GM23338 (cell line): Measurements from ENCODE around the gene MACF1. TPM values are rescaled to one million over a fixed set of nuclear protein-coding genes. Genes with fewer than 3 reads are reported as not detected.

Experiments
- ATAC-seq: fragments of 200-7000 bp; cut with Tn5 transposase; 3 replicates; pipeline ENCODE4 v1.9.1; 2020
- DNase-seq: peaks from one replicate; pipeline ENCODE4 v3.0.0-alpha.2; 2015; ENCODE audit warnings: low spot score
- H2AFZ ChIP-seq: fragments of 200-600 bp; sonication (generic); 2 replicates; pipeline ENCODE4 v1.8.0; 2016; ENCODE audit warnings: antibody characterized with exemption, mild to moderate bottlenecking, moderate library complexity
- H3F3A ChIP-seq: fragments of 200-600 bp; sonication (generic); replicated peaks from 2 replicates; pipeline ENCODE4 v1.8.0; 2017; ENCODE audit warnings: antibody characterized with exemption, mixed run types, low read depth
- H3K27ac ChIP-seq: fragments of 200-600 bp; sonication (generic); 2 replicates; pipeline ENCODE4 v1.6.1; 2016; ENCODE audit warnings: low read depth
- H3K27me3 ChIP-seq: fragments of 200-600 bp; sonication (generic); 2 replicates; pipeline ENCODE4 v1.8.0; 2016; ENCODE audit warnings: mild to moderate bottlenecking, mixed run types, moderate library complexity; ENCODE audit not compliant: insufficient read depth
- H3K36me3 ChIP-seq: fragments of 200-600 bp; sonication (generic); 2 replicates; pipeline ENCODE4 v1.8.0; 2016; ENCODE audit warnings: mild to moderate bottlenecking; ENCODE audit not compliant: insufficient read depth
- H3K4me1 ChIP-seq: fragments of 200-600 bp; sonication (generic); 2 replicates; pipeline ENCODE4 v1.8.0; 2016; ENCODE audit warnings: mild to moderate bottlenecking, moderate library complexity; ENCODE audit not compliant: insufficient read depth
- H3K4me2 ChIP-seq: fragments of 200-600 bp; sonication (generic); 2 replicates; pipeline ENCODE4 v1.7.1; 2017; ENCODE audit warnings: mixed run types
- H3K4me3 ChIP-seq: fragments of 200-600 bp; sonication (generic); 2 replicates; pipeline ENCODE4 v1.6.1; 2016; ENCODE audit warnings: mixed run types
- H3K79me2 ChIP-seq: fragments of 200-600 bp; sonication (generic); replicated peaks from 2 replicates; pipeline ENCODE4 v1.8.0; 2017; ENCODE audit warnings: mild to moderate bottlenecking; ENCODE audit not compliant: insufficient read depth
- H3K9me2 ChIP-seq: fragments of 200-600 bp; sonication (generic); 2 replicates; pipeline ENCODE4 v1.8.0; 2017; ENCODE audit not compliant: insufficient read depth
- H4K20me1 ChIP-seq: fragments of 200-600 bp; sonication (generic); replicated peaks from 2 replicates; pipeline ENCODE4 v1.8.0; 2017; ENCODE audit warnings: mild to moderate bottlenecking; ENCODE audit not compliant: insufficient read depth
- H3K27ac Mint-ChIP-seq: 2 replicates; pipeline ENCODE4 v1.8.0; 2020; ENCODE audit warnings: inconsistent platforms, mild to moderate bottlenecking, moderate library complexity, mixed read lengths
- H3K27me3 Mint-ChIP-seq: 3 replicates; pipeline ENCODE4 v1.8.0; 2022; ENCODE audit warnings: low read depth, mild to moderate bottlenecking, moderate library complexity, mixed read lengths, inconsistent platforms; ENCODE audit not compliant: insufficient read depth, poor library complexity
- H3K36me3 Mint-ChIP-seq: 3 replicates; pipeline ENCODE4 v1.8.0; 2021; ENCODE audit warnings: low read depth, mild to moderate bottlenecking, inconsistent platforms, moderate library complexity, mixed read lengths
- H3K4me1 Mint-ChIP-seq: 3 replicates; pipeline ENCODE4 v1.8.0; 2020; ENCODE audit warnings: mild to moderate bottlenecking, inconsistent platforms, mixed read lengths
- H3K4me3 Mint-ChIP-seq: 3 replicates; pipeline ENCODE4 v1.8.0; 2021; ENCODE audit warnings: moderate library complexity, mild to moderate bottlenecking, inconsistent platforms, mixed read lengths
- H3K9me3 Mint-ChIP-seq: 3 replicates; pipeline ENCODE4 v1.8.0; 2020; ENCODE audit warnings: moderate library complexity, mild to moderate bottlenecking, inconsistent platforms, mixed read lengths
- CREB1 ChIP-seq: fragments of 250-450 bp; sonication (Bioruptor Pico); IDR thresholded peaks from 2 replicates; pipeline ENCODE4 v1.5.0; 2020; ENCODE audit warnings: low read depth, mild to moderate bottlenecking, moderate library complexity
- EZH2 ChIP-seq: fragments of 200-600 bp; sonication (generic); IDR thresholded peaks from one replicate; pipeline ENCODE4 v1.8.0; 2017; ENCODE audit warnings: antibody characterized with exemption, mild to moderate bottlenecking, low read depth; ENCODE audit not compliant: unreplicated experiment
- EZH2phosphoT487 ChIP-seq: fragments of 200-600 bp; sonication (generic); IDR thresholded peaks from one replicate; pipeline ENCODE4 v1.8.1; 2018; ENCODE audit warnings: antibody characterized with exemption; ENCODE audit not compliant: unreplicated experiment
- JUNB ChIP-seq: IDR thresholded peaks from one replicate; pipeline ENCODE4 v1.6.1; 2016; ENCODE audit warnings: antibody characterized with exemption; ENCODE audit not compliant: unreplicated experiment
- NANOG ChIP-seq: IDR thresholded peaks from 2 replicates; pipeline ENCODE4 v1.6.1; 2016; ENCODE audit warnings: antibody characterized with exemption, borderline replicate concordance
- POLR2AphosphoS5 ChIP-seq: IDR thresholded peaks from 2 replicates; pipeline ENCODE4 v1.6.1; 2016; ENCODE audit warnings: antibody characterized with exemption, low read depth
- REST ChIP-seq: IDR thresholded peaks from one replicate; pipeline ENCODE4 v1.6.1; 2018; ENCODE audit warnings: antibody characterized with exemption; ENCODE audit not compliant: unreplicated experiment
- STAT1 ChIP-seq: IDR thresholded peaks from one replicate; pipeline ENCODE4 v1.6.1; 2016; ENCODE audit warnings: antibody characterized with exemption; ENCODE audit not compliant: unreplicated experiment
- ZNF114 ChIP-seq: fragments of 250-450 bp; sonication (Bioruptor Pico); IDR thresholded peaks from 2 replicates; pipeline ENCODE4 v1.5.0; 2020; ENCODE audit warnings: mild to moderate bottlenecking, moderate library complexity
- ZNF331 ChIP-seq: fragments of 250-450 bp; sonication (Bioruptor Pico); IDR thresholded peaks from 2 replicates; pipeline ENCODE4 v1.5.0; 2020; ENCODE audit warnings: low read depth, mild to moderate bottlenecking, moderate library complexity
- ZNF462 ChIP-seq: fragments of 250-450 bp; sonication (Bioruptor Pico); IDR thresholded peaks from 2 replicates; pipeline ENCODE4 v1.5.0; 2020; ENCODE audit warnings: mild to moderate bottlenecking, moderate library complexity
- polyA plus RNA-seq: library from polyadenylated mRNA; unstranded; fragments of >200 nt; fragmentation: Nextera tagmentation; extraction: Ambion mirVana; gene quantifications from 2 replicates; pipeline ENCODE4 v1.2.1, GENCODE V29; 2016
- total RNA-seq: library from RNA; depleted of rRNA; stranded (reverse); fragments of >200 nt; shearing (Covaris generic); gene quantifications from 2 replicates; pipeline ENCODE4 v1.2.3, GENCODE V29; 2014
- TF ChIP-seq, protein P1 (sequence below), 2 experiments: fragments of 200-600 bp in 1 of 2; sonication (generic) in 1 of 2; conservative IDR thresholded peaks; 2 replicates each; pipeline versions ENCODE4 v1.5.1 to v1.6.1; 2016 to 2017; ENCODE audit warnings: antibody characterized with exemption in 2 of 2, low read depth in 2 of 2, mild to moderate bottlenecking in 2 of 2, moderate library complexity in 1 of 2
- TF ChIP-seq, protein P2 (sequence below): IDR thresholded peaks from 2 replicates; pipeline ENCODE4 v1.6.1; 2016; ENCODE audit warnings: antibody characterized with exemption

Gene MACF1
- total and polyA plus RNA-seq, 2 experiments from 2014 or later: 104 to 399 TPM

DNA sequence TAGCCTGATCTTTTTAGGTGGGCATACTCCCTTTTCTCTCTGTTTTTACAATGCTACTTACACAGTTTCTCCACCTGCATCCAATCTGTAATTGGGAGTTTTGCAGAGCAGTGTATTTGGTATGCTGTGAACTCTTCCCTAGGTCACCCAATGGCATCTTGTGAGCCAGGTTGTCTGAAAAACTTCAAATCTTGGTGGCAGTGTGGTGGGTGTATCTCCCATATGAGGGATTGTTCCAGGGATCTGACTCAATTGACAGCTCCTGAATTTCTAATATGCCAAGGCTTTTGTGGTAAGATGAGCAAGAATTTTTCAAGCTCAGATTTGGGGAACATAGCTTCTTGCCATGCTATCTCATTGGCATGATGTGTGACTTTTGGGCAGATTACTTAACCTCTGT is 47.2 kb upstream of the MACF1 start:
- no peak for TF ChIP-seq ZNF462 (CRISPR knock-in tag)
- TF ChIP-seq, protein P1, sequence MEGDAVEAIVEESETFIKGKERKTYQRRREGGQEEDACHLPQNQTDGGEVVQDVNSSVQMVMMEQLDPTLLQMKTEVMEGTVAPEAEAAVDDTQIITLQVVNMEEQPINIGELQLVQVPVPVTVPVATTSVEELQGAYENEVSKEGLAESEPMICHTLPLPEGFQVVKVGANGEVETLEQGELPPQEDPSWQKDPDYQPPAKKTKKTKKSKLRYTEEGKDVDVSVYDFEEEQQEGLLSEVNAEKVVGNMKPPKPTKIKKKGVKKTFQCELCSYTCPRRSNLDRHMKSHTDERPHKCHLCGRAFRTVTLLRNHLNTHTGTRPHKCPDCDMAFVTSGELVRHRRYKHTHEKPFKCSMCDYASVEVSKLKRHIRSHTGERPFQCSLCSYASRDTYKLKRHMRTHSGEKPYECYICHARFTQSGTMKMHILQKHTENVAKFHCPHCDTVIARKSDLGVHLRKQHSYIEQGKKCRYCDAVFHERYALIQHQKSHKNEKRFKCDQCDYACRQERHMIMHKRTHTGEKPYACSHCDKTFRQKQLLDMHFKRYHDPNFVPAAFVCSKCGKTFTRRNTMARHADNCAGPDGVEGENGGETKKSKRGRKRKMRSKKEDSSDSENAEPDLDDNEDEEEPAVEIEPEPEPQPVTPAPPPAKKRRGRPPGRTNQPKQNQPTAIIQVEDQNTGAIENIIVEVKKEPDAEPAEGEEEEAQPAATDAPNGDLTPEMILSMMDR (conservative IDR thresholded peaks at IDR 0.05; ENCODE audit: low read depth in 2 of 2): no peak
- TF ChIP-seq ZNF331 (CRISPR knock-in tag): no peak
- TF ChIP-seq STAT1: no peak
- no peak for TF ChIP-seq POLR2AphosphoS5
- no peak for TF ChIP-seq NANOG
- TF ChIP-seq CREB1: no peak
- no peak for TF ChIP-seq ZNF114
- no peak for TF ChIP-seq EZH2phosphoT487
- TF ChIP-seq EZH2: no peak
- TF ChIP-seq, protein P2, sequence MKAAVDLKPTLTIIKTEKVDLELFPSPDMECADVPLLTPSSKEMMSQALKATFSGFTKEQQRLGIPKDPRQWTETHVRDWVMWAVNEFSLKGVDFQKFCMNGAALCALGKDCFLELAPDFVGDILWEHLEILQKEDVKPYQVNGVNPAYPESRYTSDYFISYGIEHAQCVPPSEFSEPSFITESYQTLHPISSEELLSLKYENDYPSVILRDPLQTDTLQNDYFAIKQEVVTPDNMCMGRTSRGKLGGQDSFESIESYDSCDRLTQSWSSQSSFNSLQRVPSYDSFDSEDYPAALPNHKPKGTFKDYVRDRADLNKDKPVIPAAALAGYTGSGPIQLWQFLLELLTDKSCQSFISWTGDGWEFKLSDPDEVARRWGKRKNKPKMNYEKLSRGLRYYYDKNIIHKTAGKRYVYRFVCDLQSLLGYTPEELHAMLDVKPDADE: no peak
- no peak for TF ChIP-seq JUNB
- TF ChIP-seq REST: no peak
- Histone ChIP-seq H4K20me1 (no peaks in the 10 kb centered on the region), H3F3A (peaks cover 11% of the 10 kb centered on the region), H3K9me2 (no peaks in the 10 kb centered on the region), H2AFZ (no peak overlapping the region), H3K79me2 (peaks cover 94% of the 10 kb centered on the region), H3K4me1 (peaks cover 78% of the 10 kb centered on the region), H3K4me3 (no peak overlapping the region), H3K36me3 (no peaks in the 10 kb centered on the region), H3K4me2 (0 out of 2 replicates have a peak overlapping the region, but pooled peaks have one; percentile 73), H3K27me3 (no peaks in the 10 kb centered on the region), H3K27ac (peak overlapping the region; percentile 97)
- H3K9me3 Mint-ChIP-seq: no peaks in the 10 kb centered on the region
- peaks cover 75% of the 10 kb centered on the region for H3K4me1 Mint-ChIP-seq
- H3K4me3 Mint-ChIP-seq: no peak overlapping the region; the same call in 2 of the 3 replicates
- ATAC-seq (no peak), DNase-seq (no peak)
- peaks cover 2% of the 10 kb centered on the region for H3K27me3 Mint-ChIP-seq
- H3K27ac Mint-ChIP-seq: no peak overlapping the region
- H3K36me3 Mint-ChIP-seq: peaks cover 8% of the 10 kb centered on the region
